Neutrophil (primary cell): ENCODE data around the gene STRADB.

Source experiments
- H3K27ac ChIP-seq: fragments of 200-600 bp; sonication (generic); 2 replicates; pipeline ENCODE4 v1.5.1; 2016; ENCODE audit warnings: mild to moderate bottlenecking, moderate library complexity
- H3K27me3 ChIP-seq: fragments of 200-600 bp; sonication (generic); 2 replicates; pipeline ENCODE4 v1.6.0; 2016; ENCODE audit warnings: mild to moderate bottlenecking
- H3K36me3 ChIP-seq: fragments of 200-600 bp; sonication (generic); 2 replicates; pipeline ENCODE4 v1.5.1; 2017
- H3K4me1 ChIP-seq, 2 experiments: fragments of 200-600 bp in 1 of 2; sonication (generic) in 1 of 2; 1 replicate in 1 of 2; 2 replicates in 1 of 2; pipeline versions ENCODE4 v1.5.1 to v1.6.1; 2013 to 2016; ENCODE audit warnings: low read depth in 1 of 2, low read length in 1 of 2, mild to moderate bottlenecking in 1 of 2, moderate library complexity in 1 of 2; ENCODE audit not compliant: control insufficient read depth in 1 of 2, insufficient read depth in 1 of 2
- H3K4me3 ChIP-seq, 2 experiments: fragments of 200-600 bp in 1 of 2; sonication (generic) in 1 of 2; 1 replicate in 1 of 2; 2 replicates in 1 of 2; pipeline ENCODE4 v1.5.1; 2013 to 2016; ENCODE audit warnings: low read depth in 1 of 2, low read length in 1 of 2, mild to moderate bottlenecking in 1 of 2, moderate library complexity in 1 of 2
- H3K9me3 ChIP-seq: fragments of 200-600 bp; sonication (generic); 2 replicates; pipeline ENCODE4 v1.5.1; 2016
- CTCF ChIP-seq: fragments of 200-600 bp; sonication (generic); IDR thresholded peaks from 2 replicates; pipeline ENCODE4 v1.5.1; 2016; ENCODE audit warnings: antibody characterized with exemption

The STRADB gene

GRCh38 chr2:201515573-201516246, 64.2 kb downstream of the STRADB start:
- Histone ChIP-seq H3K4me1 (peaks cover 0 to 6% of the 10 kb centered on the region in 2 experiments), H3K36me3 (no peaks in the 10 kb centered on the region), H3K9me3 (no peaks in the 10 kb centered on the region), H3K4me3 (no peak overlapping the region), H3K27ac (no peak overlapping the region), H3K27me3 (no peaks in the 10 kb centered on the region)
- TF ChIP-seq CTCF: no peak

GRCh38 chr2:201517094-201517493, 65.6 kb downstream of the STRADB start:
- H3K36me3 ChIP-seq: no peaks in the 10 kb centered on the region
- TF ChIP-seq CTCF: no peak

GRCh38 chr2:201520201-201520600, 68.7 kb downstream of the STRADB start:
- Histone ChIP-seq H3K27me3 (no peaks in the 10 kb centered on the region), H3K27ac (no peak overlapping the region), H3K9me3 (no peaks in the 10 kb centered on the region), H3K4me1 (no peaks in the 10 kb centered on the region), H3K36me3 (no peaks in the 10 kb centered on the region), H3K4me3 (no peak overlapping the region)
- no peak for TF ChIP-seq CTCF

More at GRCh38 chr2:201517094-201517493, 65.6 kb downstream of the STRADB start:
- Histone ChIP-seq H3K27me3 (no peaks in the 10 kb centered on the region), H3K9me3 (no peaks in the 10 kb centered on the region), H3K27ac (no peak overlapping the region), H3K4me1 (peaks cover 0 to 5% of the 10 kb centered on the region in 2 experiments), H3K4me3 (no peak overlapping the region)

GRCh38 chr2:201522965-201523364, 71.4 kb downstream of the STRADB start:
- Histone ChIP-seq H3K27ac (no peak overlapping the region), H3K36me3 (no peaks in the 10 kb centered on the region), H3K4me1 (no peaks in the 10 kb centered on the region), H3K4me3 (no peak overlapping the region), H3K27me3 (no peaks in the 10 kb centered on the region), H3K9me3 (no peaks in the 10 kb centered on the region)
- TF ChIP-seq CTCF: no peak

GRCh38 chr2:201523506-201523905, 72.0 kb downstream of the STRADB start:
- Histone ChIP-seq H3K27ac (no peak overlapping the region), H3K9me3 (no peaks in the 10 kb centered on the region), H3K4me1 (no peaks in the 10 kb centered on the region), H3K36me3 (no peaks in the 10 kb centered on the region), H3K27me3 (no peaks in the 10 kb centered on the region), H3K4me3 (no peak overlapping the region)
- TF ChIP-seq CTCF: no peak
